ENCODE measurements around the gene TMEM178B. TPM values are rescaled to one million over a fixed set of nuclear protein-coding genes. Genes with fewer than 3 reads are reported as not detected.

The TMEM178B gene
- total and polyA plus RNA-seq, 2 donors (not counting 1 experiment from before 2014, with no cell fraction given), result 0.28 to 0.96 TPM

GRCh38 chr7:141500608-141501007 lies 426.7 kb downstream of the TMEM178B start:
- H3K4me2 ChIP-seq (replicated peaks; ENCODE audit: low read depth, low read length, poor library complexity, severe bottlenecking), result no peak overlapping the region
- H3K4me3 ChIP-seq (ENCODE audit: control extremely low read depth in 1 of 5, extremely low read depth in 1 of 5, insufficient read depth in 1 of 5, low read depth in 2 of 5, low read length in 4 of 5), result no peak overlapping the region
- H3K4me1 ChIP-seq (ENCODE audit: control insufficient read depth in 2 of 2, insufficient read depth in 2 of 2, low read length in 2 of 2), result no peaks in the 10 kb centered on the region
- DNase-seq, result no peak
- no CpG with 5 or more reads among the region's 3 CpGs for WGBS (ENCODE audit: insufficient coverage)
- H3K79me2 ChIP-seq (ENCODE audit: control insufficient read depth, insufficient read depth, low read length), result no peaks in the 10 kb centered on the region
- no peaks in the 10 kb centered on the region for H4K20me1 ChIP-seq (ENCODE audit: control insufficient read depth, insufficient read depth, low read length, poor library complexity, severe bottlenecking)
- no peaks in the 10 kb centered on the region for H3K36me3 ChIP-seq (replicated peaks in 1 of 2; ENCODE audit: control extremely low read depth in 1 of 2, control insufficient read depth in 1 of 2, extremely low read depth in 1 of 2, insufficient read depth in 2 of 2, low read length in 1 of 2)
- H3K27me3 Mint-ChIP-seq, result peaks cover 30% of the 10 kb centered on the region
- ChIA-PET POLR2A (no interaction called here), CTCF (no interaction called here)
- H2AFZ ChIP-seq (ENCODE audit: insufficient read depth, low read depth, low read length, poor library complexity, severe bottlenecking), result no peak overlapping the region
- H3K27ac ChIP-seq (ENCODE audit: low read length in 2 of 2), result no peak overlapping the region
- H3K27me3 ChIP-seq (replicated peaks in 1 of 4; ENCODE audit: control extremely low read depth in 1 of 4, control insufficient read depth in 3 of 4, insufficient read depth in 4 of 4, low read length in 3 of 4), result peaks cover 0 to 5% (median 0%) of the 10 kb centered on the region in 4 experiments
- no peak overlapping the region for H3K4me3 Mint-ChIP-seq
- H3K4me1 Mint-ChIP-seq, result no peaks in the 10 kb centered on the region
- intact Hi-C loops (cut with micrococcal nuclease), result no loop called here
- no peak overlapping the region for H3K27ac Mint-ChIP-seq
- H3K9me3 Mint-ChIP-seq (ENCODE audit: insufficient read depth), result no peaks in the 10 kb centered on the region
- TF ChIP-seq CTCF (IDR thresholded peaks at IDR 0.05), result no peak
- no peak for TF ChIP-seq EZH2 (IDR thresholded peaks at IDR 0.05; ENCODE audit: borderline replicate concordance, insufficient read depth, low read depth, low read length, poor library complexity, severe bottlenecking)
- no peak for ATAC-seq (ENCODE audit: low read depth)
- no peaks in the 10 kb centered on the region for H3K9me3 ChIP-seq (ENCODE audit: control extremely low read depth in 1 of 3, control insufficient read depth in 2 of 3, insufficient read depth in 1 of 3, low read length in 2 of 3)
- H3K9ac ChIP-seq (ENCODE audit: low read length), result no peak overlapping the region

GRCh38 chr7:141501451-141501850 lies 427.6 kb downstream of the TMEM178B start:
- Histone ChIP-seq H3K36me3 (replicated peaks in 1 of 2; ENCODE audit: control extremely low read depth in 1 of 2, control insufficient read depth in 1 of 2, extremely low read depth in 1 of 2, insufficient read depth in 2 of 2, low read length in 1 of 2) (no peaks in the 10 kb centered on the region), H3K27ac (ENCODE audit: low read length in 2 of 2) (no peak overlapping the region), H3K4me1 (ENCODE audit: control insufficient read depth in 2 of 2, insufficient read depth in 2 of 2, low read length in 2 of 2) (no peaks in the 10 kb centered on the region), H4K20me1 (ENCODE audit: control insufficient read depth, insufficient read depth, low read length, poor library complexity, severe bottlenecking) (no peaks in the 10 kb centered on the region), H3K9ac (ENCODE audit: low read length) (no peak overlapping the region), H2AFZ (ENCODE audit: insufficient read depth, low read depth, low read length, poor library complexity, severe bottlenecking) (no peak overlapping the region), H3K4me2 (replicated peaks; ENCODE audit: low read depth, low read length, poor library complexity, severe bottlenecking) (no peak overlapping the region), H3K79me2 (ENCODE audit: control insufficient read depth, insufficient read depth, low read length) (no peaks in the 10 kb centered on the region), H3K27me3 (replicated peaks in 1 of 4; ENCODE audit: control extremely low read depth in 1 of 4, control insufficient read depth in 3 of 4, insufficient read depth in 4 of 4, low read length in 3 of 4) (peaks cover 0 to 2% (median 0%) of the 10 kb centered on the region in 4 experiments), H3K4me3 (ENCODE audit: control extremely low read depth in 1 of 5, extremely low read depth in 1 of 5, insufficient read depth in 1 of 5, low read depth in 2 of 5, low read length in 4 of 5) (no peak overlapping the region), H3K9me3 (ENCODE audit: control extremely low read depth in 1 of 3, control insufficient read depth in 2 of 3, insufficient read depth in 1 of 3, low read length in 2 of 3) (no peaks in the 10 kb centered on the region)
- intact Hi-C loops (cut with micrococcal nuclease), result no loop called here
- POLR2A ChIA-PET, result no interaction called here
- no peak for DNase-seq
- no peak for ATAC-seq (ENCODE audit: low read depth)
- H3K4me3 Mint-ChIP-seq, result no peak overlapping the region
- TF ChIP-seq CTCF (IDR thresholded peaks at IDR 0.05), result no peak
- no peak for TF ChIP-seq EZH2 (IDR thresholded peaks at IDR 0.05; ENCODE audit: borderline replicate concordance, insufficient read depth, low read depth, low read length, poor library complexity, severe bottlenecking)
- no peak overlapping the region for H3K27ac Mint-ChIP-seq
- 88% methylated on average over 1 of the region's 2 CpGs for WGBS (ENCODE audit: insufficient coverage)
- peaks cover 30% of the 10 kb centered on the region for H3K27me3 Mint-ChIP-seq
- H3K9me3 Mint-ChIP-seq (ENCODE audit: insufficient read depth), result no peaks in the 10 kb centered on the region
- H3K4me1 Mint-ChIP-seq, result no peaks in the 10 kb centered on the region
- CTCF ChIA-PET, result no interaction called here

Data from B cell (primary cell).